Osteoblast (primary cell): ENCODE results near the gene ASB2. TPM values are rescaled to one million over a fixed set of nuclear protein-coding genes. Genes with fewer than 3 reads are reported as not detected.

Experiments
- DNase-seq: peaks from one replicate; pipeline ENCODE4 v3.0.0; 2011; ENCODE audit warnings: low spot score, mixed read lengths; ENCODE audit not compliant: insufficient read length; ENCODE audit errors: missing footprints
- H2AFZ ChIP-seq: 2 replicates; pipeline ENCODE4 v1.6.0; 2011; ENCODE audit warnings: mild to moderate bottlenecking, low read length
- H3K27ac ChIP-seq: 2 replicates; pipeline ENCODE4 v1.5.1; 2011; ENCODE audit warnings: mild to moderate bottlenecking, low read depth, low read length, moderate library complexity
- H3K27me3 ChIP-seq: 2 replicates; pipeline ENCODE4 v1.6.0; 2012; ENCODE audit warnings: mild to moderate bottlenecking, control low read depth, inconsistent platforms, low read length, moderate library complexity; ENCODE audit not compliant: insufficient read depth
- H3K36me3 ChIP-seq: 2 replicates; pipeline ENCODE4 v1.5.1; 2011; ENCODE audit warnings: mild to moderate bottlenecking, low read length, control low read depth, moderate library complexity; ENCODE audit not compliant: insufficient read depth
- H3K4me1 ChIP-seq: 2 replicates; pipeline ENCODE4 v1.5.1; 2011; ENCODE audit warnings: mild to moderate bottlenecking, low read length, control low read depth, moderate library complexity; ENCODE audit not compliant: insufficient read depth
- H3K4me2 ChIP-seq: 2 replicates; pipeline ENCODE4 v1.6.0; 2011; ENCODE audit warnings: mild to moderate bottlenecking, low read length; ENCODE audit not compliant: insufficient read depth
- H3K4me3 ChIP-seq: fragments of 200-600 bp; sonication (generic); 3 replicates; pipeline ENCODE4 v1.5.1; 2012; ENCODE audit warnings: mild to moderate bottlenecking, low read length, inconsistent platforms; ENCODE audit not compliant: insufficient read depth
- H3K79me2 ChIP-seq: 2 replicates; pipeline ENCODE4 v1.6.0; 2012; ENCODE audit warnings: mild to moderate bottlenecking, low read length, control low read depth, inconsistent platforms; ENCODE audit not compliant: insufficient read depth
- H3K9me3 ChIP-seq: 2 replicates; pipeline ENCODE4 v1.5.1; 2011; ENCODE audit warnings: low read depth, low read length, control low read depth
- H4K20me1 ChIP-seq: 2 replicates; pipeline ENCODE4 v1.6.0; 2012; ENCODE audit warnings: mild to moderate bottlenecking, low read length, control low read depth; ENCODE audit not compliant: insufficient read depth
- total RNA-seq: library from RNA; depleted of rRNA; stranded (reverse); fragments of >200 nt; gene quantifications from 2 replicates; pipeline ENCODE4 v1.2.3, GENCODE V29; 2012
- TF ChIP-seq, protein P1 (sequence below): IDR thresholded peaks from 2 replicates; pipeline ENCODE4 v1.5.1; 2011; ENCODE audit warnings: mild to moderate bottlenecking, low read depth, low read length, moderate library complexity; ENCODE audit errors: extremely low read depth

ASB2 gene
- total RNA-seq, 1 donor = 1.1 TPM

GRCh38 chr14:93939304-93940229 is 36.8 kb downstream of the ASB2 start:
- H3K4me3 ChIP-seq = peak overlapping the region; percentile 30
- no peak overlapping the region for H3K27ac ChIP-seq
- TF ChIP-seq, protein P1, sequence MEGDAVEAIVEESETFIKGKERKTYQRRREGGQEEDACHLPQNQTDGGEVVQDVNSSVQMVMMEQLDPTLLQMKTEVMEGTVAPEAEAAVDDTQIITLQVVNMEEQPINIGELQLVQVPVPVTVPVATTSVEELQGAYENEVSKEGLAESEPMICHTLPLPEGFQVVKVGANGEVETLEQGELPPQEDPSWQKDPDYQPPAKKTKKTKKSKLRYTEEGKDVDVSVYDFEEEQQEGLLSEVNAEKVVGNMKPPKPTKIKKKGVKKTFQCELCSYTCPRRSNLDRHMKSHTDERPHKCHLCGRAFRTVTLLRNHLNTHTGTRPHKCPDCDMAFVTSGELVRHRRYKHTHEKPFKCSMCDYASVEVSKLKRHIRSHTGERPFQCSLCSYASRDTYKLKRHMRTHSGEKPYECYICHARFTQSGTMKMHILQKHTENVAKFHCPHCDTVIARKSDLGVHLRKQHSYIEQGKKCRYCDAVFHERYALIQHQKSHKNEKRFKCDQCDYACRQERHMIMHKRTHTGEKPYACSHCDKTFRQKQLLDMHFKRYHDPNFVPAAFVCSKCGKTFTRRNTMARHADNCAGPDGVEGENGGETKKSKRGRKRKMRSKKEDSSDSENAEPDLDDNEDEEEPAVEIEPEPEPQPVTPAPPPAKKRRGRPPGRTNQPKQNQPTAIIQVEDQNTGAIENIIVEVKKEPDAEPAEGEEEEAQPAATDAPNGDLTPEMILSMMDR = peak; percentile 60
- no peaks in the 10 kb centered on the region for H3K9me3 ChIP-seq
- H3K4me2 ChIP-seq = peak overlapping the region; percentile 60
- H3K36me3 ChIP-seq = no peaks in the 10 kb centered on the region
- peaks cover 35% of the 10 kb centered on the region for H3K27me3 ChIP-seq
- peak overlapping the region; percentile 51 for H2AFZ ChIP-seq
- H3K79me2 ChIP-seq = no peaks in the 10 kb centered on the region
- DNase-seq = peak; percentile 98
- H4K20me1 ChIP-seq = no peaks in the 10 kb centered on the region
- H3K4me1 ChIP-seq = peaks cover 6% of the 10 kb centered on the region

DNA sequence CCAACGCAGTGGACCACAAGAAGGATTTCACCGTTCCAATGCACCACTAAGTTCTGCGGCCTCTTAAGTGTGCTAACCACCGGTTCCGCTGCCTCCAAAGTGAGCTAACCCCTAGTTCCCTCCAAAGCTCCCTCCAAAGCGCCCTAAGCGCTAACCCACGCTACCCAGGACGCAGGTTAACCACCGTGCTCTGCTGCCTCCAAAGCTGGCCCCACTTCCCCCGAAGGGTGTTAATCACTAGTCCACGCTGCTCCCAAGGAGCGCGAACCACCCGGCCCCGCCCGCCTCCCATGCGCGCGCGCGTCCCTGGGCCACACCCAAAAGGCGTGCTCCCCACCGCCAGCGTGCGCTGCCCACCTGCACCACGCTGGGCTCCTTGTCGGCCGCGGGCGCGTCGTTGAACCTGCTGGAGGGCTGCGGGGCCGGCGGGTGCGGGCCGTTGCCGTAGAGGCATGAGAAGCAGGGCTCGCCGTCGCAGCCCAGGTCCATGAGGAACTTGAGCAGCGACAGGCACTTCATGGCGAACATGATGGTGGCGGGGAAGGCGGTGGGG is 37.5 kb downstream of the ASB2 start:
- Histone ChIP-seq H2AFZ (no peak overlapping the region), H3K36me3 (no peaks in the 10 kb centered on the region), H3K9me3 (no peaks in the 10 kb centered on the region), H3K4me2 (no peak overlapping the region), H3K27ac (no peak overlapping the region), H4K20me1 (no peaks in the 10 kb centered on the region), H3K79me2 (no peaks in the 10 kb centered on the region), H3K27me3 (peaks cover 35% of the 10 kb centered on the region), H3K4me1 (peaks cover 6% of the 10 kb centered on the region), H3K4me3 (no peak overlapping the region)
- peak; percentile 58 for DNase-seq
- TF ChIP-seq, protein P1 = no peak

DNA sequence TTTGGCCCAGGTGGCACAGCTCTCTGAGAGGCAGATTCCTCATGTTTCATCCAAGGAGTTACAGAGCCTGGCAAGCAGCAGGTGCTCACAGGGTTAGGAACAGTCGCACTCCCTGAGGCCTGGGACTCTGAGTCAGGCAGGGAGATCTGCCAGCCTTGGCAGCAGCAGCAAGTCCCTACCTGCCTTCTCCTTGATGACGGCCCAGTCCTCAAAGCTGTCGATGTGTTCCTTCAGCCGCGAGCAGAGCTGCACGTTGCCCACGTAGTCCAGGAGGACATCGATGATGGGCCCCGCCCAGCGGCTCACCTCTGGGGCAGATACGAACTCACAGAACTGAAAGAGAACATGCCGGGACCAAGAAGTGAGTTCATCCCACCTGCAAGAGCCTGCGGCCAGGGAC is 38.9 kb downstream of the ASB2 start:
- Histone ChIP-seq H4K20me1 (no peaks in the 10 kb centered on the region), H3K4me1 (peaks cover 6% of the 10 kb centered on the region), H3K27ac (no peak overlapping the region), H3K4me3 (no peak overlapping the region), H2AFZ (no peak overlapping the region), H3K4me2 (no peak overlapping the region), H3K79me2 (no peaks in the 10 kb centered on the region), H3K36me3 (no peaks in the 10 kb centered on the region), H3K27me3 (peaks cover 35% of the 10 kb centered on the region), H3K9me3 (no peaks in the 10 kb centered on the region)
- TF ChIP-seq, protein P1 = no peak
- DNase-seq = peak; percentile 66

DNA sequence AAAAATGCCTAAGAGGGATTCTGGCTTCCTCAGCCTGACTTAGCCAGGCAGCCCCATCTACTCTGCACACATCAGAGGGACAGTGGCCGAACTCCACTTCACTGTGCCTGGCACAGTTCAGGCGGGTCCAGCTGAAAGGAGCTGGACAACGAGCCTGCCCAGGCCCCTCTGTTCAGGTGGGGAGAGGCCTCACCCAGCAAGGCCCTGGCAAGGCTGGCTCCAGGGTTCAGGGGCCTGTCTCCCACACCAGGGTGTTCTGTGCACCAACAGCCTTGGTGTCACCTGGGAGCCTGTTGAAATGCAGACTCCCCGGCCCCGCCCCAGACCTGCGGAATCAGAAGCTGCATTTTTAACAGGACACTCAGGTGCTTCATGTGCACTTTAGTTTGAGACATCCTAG is 39.4 kb downstream of the ASB2 start:
- Histone ChIP-seq H3K4me3 (no peak overlapping the region), H3K79me2 (no peaks in the 10 kb centered on the region)

More for the DNA sequence above, 39.4 kb downstream of the ASB2 start:
- peaks cover 35% of the 10 kb centered on the region for H3K27me3 ChIP-seq
- peak; percentile 79 for DNase-seq
- H4K20me1 ChIP-seq = no peaks in the 10 kb centered on the region
- no peaks in the 10 kb centered on the region for H3K36me3 ChIP-seq
- TF ChIP-seq, protein P1 = no peak
- peaks cover 4% of the 10 kb centered on the region for H3K4me1 ChIP-seq
- H3K4me2 ChIP-seq = no peak overlapping the region
- no peak overlapping the region for H2AFZ ChIP-seq
- H3K9me3 ChIP-seq = no peaks in the 10 kb centered on the region
- no peak overlapping the region for H3K27ac ChIP-seq
